PC-9 (cell line): Measurements from ENCODE around the gene PLXNA1. TPM values are rescaled to one million over a fixed set of nuclear protein-coding genes. Genes with fewer than 3 reads are reported as not detected.

Source experiments
- BruUV-seq: library from RNA; stranded (reverse); fragments of 400-500 nt; replicated peaks from 2 replicates; lab custom pipeline; 2021; lab: Mats Ljungman, UMichigan
- CTCF ChIA-PET: fragments of 300-600 bp; sonication (Branson Sonifier 250); formaldehyde crosslinking; loops from one replicate; lab custom pipeline; 2022; ENCODE audit warnings: antibody characterized with exemption; lab: Charles Lee
- POLR2A ChIA-PET: fragments of 300-600 bp; sonication (Branson Sonifier 250); formaldehyde crosslinking; loops from one replicate; lab custom pipeline; 2022; ENCODE audit warnings: antibody characterized with exemption; ENCODE audit not compliant: unreplicated experiment; lab: Charles Lee
- DNase-seq, 2 experiments: peaks; one replicate each; pipeline versions ENCODE4 v3.0.0 to v3.0.0-alpha.2; 2015 to 2022; ENCODE audit warnings: mixed read lengths in 1 of 2
- H2AFZ ChIP-seq: fragments of 200-600 bp; sonication (generic); 2 replicates; pipeline ENCODE4 v1.8.1; 2017; ENCODE audit warnings: antibody characterized with exemption
- H3F3A ChIP-seq: fragments of 200-600 bp; sonication (generic); 2 replicates; pipeline ENCODE4 v1.8.1; 2017; ENCODE audit warnings: antibody characterized with exemption, mild to moderate bottlenecking, low read depth; ENCODE audit not compliant: insufficient read depth
- H3K27ac ChIP-seq: fragments of 200-600 bp; sonication (generic); 2 replicates; pipeline ENCODE4 v1.6.1; 2016; ENCODE audit warnings: mixed run types
- H3K27me3 ChIP-seq: fragments of 200-600 bp; sonication (generic); 2 replicates; pipeline ENCODE4 v1.6.1; 2016; ENCODE audit warnings: low read depth, mixed run types; ENCODE audit not compliant: insufficient read depth
- H3K36me3 ChIP-seq: fragments of 200-600 bp; sonication (generic); 2 replicates; pipeline ENCODE4 v1.6.1; 2016; ENCODE audit warnings: low read depth, mixed run types
- H3K4me1 ChIP-seq: fragments of 200-600 bp; sonication (generic); replicated peaks from 2 replicates; pipeline ENCODE4 v1.6.1; 2016; ENCODE audit warnings: mixed run types; ENCODE audit not compliant: insufficient read depth
- H3K4me2 ChIP-seq: fragments of 200-600 bp; sonication (generic); 2 replicates; pipeline ENCODE4 v1.6.1; 2017; ENCODE audit warnings: mixed run types
- H3K4me3 ChIP-seq: fragments of 200-600 bp; sonication (generic); 2 replicates; pipeline ENCODE4 v1.6.1; 2016; ENCODE audit warnings: mixed run types
- H3K79me2 ChIP-seq: fragments of 200-600 bp; sonication (generic); 2 replicates; pipeline ENCODE4 v1.6.1; 2017; ENCODE audit warnings: low read depth, mixed run types
- H3K9me2 ChIP-seq: fragments of 200-600 bp; sonication (generic); 2 replicates; pipeline ENCODE4 v1.8.1; 2017; ENCODE audit warnings: mild to moderate bottlenecking; ENCODE audit not compliant: insufficient read depth
- H3K9me3 ChIP-seq: fragments of 200-600 bp; sonication (generic); 2 replicates; pipeline ENCODE4 v1.8.1; 2016; ENCODE audit warnings: low read depth; ENCODE audit not compliant: insufficient read depth
- H4K20me1 ChIP-seq: fragments of 200-600 bp; sonication (generic); 2 replicates; pipeline ENCODE4 v1.8.1; 2017; ENCODE audit not compliant: insufficient read depth
- CTCF ChIP-seq: fragments of 200-600 bp; sonication (generic); conservative IDR thresholded peaks from 2 replicates; pipeline ENCODE4 v1.6.1; 2017; ENCODE audit warnings: mixed run types, antibody characterized with exemption, mild to moderate bottlenecking, moderate library complexity
- EZH2 ChIP-seq: fragments of 200-600 bp; sonication (generic); IDR thresholded peaks from 2 replicates; pipeline ENCODE4 v1.8.0; 2017; ENCODE audit warnings: antibody characterized with exemption, low read depth
- intact Hi-C: fragments of 100-400 bp; cut with micrococcal nuclease; formaldehyde crosslinking; loops from one replicate; pipeline ENCODE4 v1.10.0; 2022; ENCODE audit not compliant: unreplicated experiment
- total RNA-seq: library from RNA; stranded (reverse); gene quantifications from 2 replicates; pipeline ENCODE4 v1.2.3, GENCODE V29; 2021

Gene PLXNA1
- total RNA-seq, 1 experiment from 2014 or later: 88.2 TPM

GRCh38 chr3:126999383-126999782, 16.5 kb downstream of the PLXNA1 start:
- no peak overlapping the region for H3K27ac ChIP-seq
- POLR2A ChIA-PET: no interaction called here

GRCh38 chr3:127000119-127000518, 17.2 kb downstream of the PLXNA1 start:
- Histone ChIP-seq H3K36me3 (no peaks in the 10 kb centered on the region), H3K4me1 (peaks cover 14% of the 10 kb centered on the region; the same call in 1 of the 2 replicates), H3K4me3 (no peak overlapping the region), H3K4me2 (no peak overlapping the region), H3K27ac (no peak overlapping the region), H2AFZ (no peak overlapping the region), H3K9me3 (no peaks in the 10 kb centered on the region), H3K27me3 (no peaks in the 10 kb centered on the region), H3K9me2 (no peaks in the 10 kb centered on the region), H3K79me2 (no peaks in the 10 kb centered on the region), H4K20me1 (peaks cover 60% of the 10 kb centered on the region), H3F3A (no peaks in the 10 kb centered on the region)
- intact Hi-C loops: no loop called here
- ChIA-PET CTCF (no interaction called here), POLR2A (no interaction called here)
- no peak for DNase-seq
- no peak for TF ChIP-seq EZH2
- no TSS peak for BruUV-seq

More at GRCh38 chr3:126999383-126999782, 16.5 kb downstream of the PLXNA1 start:
- H4K20me1 ChIP-seq: peaks cover 68% of the 10 kb centered on the region
- H3K27me3 ChIP-seq: no peaks in the 10 kb centered on the region
- 0 out of 2 replicates have a peak, but pooled peaks cover under 1% of the 10 kb centered on the region for H3K79me2 ChIP-seq
- no peaks in the 10 kb centered on the region for H3K9me2 ChIP-seq
- no peak overlapping the region for H3K4me2 ChIP-seq
- H3K36me3 ChIP-seq: no peaks in the 10 kb centered on the region
- intact Hi-C loops: no loop called here
- no peak overlapping the region for H3K4me3 ChIP-seq
- peaks cover 14% of the 10 kb centered on the region; the same call in 1 of the 2 replicates for H3K4me1 ChIP-seq
- no peak overlapping the region for H2AFZ ChIP-seq
- BruUV-seq: no TSS peak
- no peaks in the 10 kb centered on the region for H3F3A ChIP-seq
- H3K9me3 ChIP-seq: no peaks in the 10 kb centered on the region
- CTCF ChIA-PET: no interaction called here
- TF ChIP-seq CTCF: no peak
- no peak for TF ChIP-seq EZH2
- no peak for DNase-seq

GRCh38 chr3:127000761-127001160, 17.8 kb downstream of the PLXNA1 start:
- H4K20me1 ChIP-seq: peaks cover 56% of the 10 kb centered on the region
- no peaks in the 10 kb centered on the region for H3K27me3 ChIP-seq
- intact Hi-C loops: no loop called here
- no peaks in the 10 kb centered on the region for H3K9me2 ChIP-seq
- no peak overlapping the region for H3K27ac ChIP-seq
- DNase-seq: no peak
- no peak overlapping the region for H2AFZ ChIP-seq
- no peaks in the 10 kb centered on the region for H3F3A ChIP-seq
- TF ChIP-seq EZH2: no peak
- no peak for TF ChIP-seq CTCF
- no peak overlapping the region for H3K4me3 ChIP-seq
- H3K4me1 ChIP-seq: peaks cover 14% of the 10 kb centered on the region; the same call in 1 of the 2 replicates
- H3K36me3 ChIP-seq: no peaks in the 10 kb centered on the region
- BruUV-seq: no TSS peak
- no peaks in the 10 kb centered on the region for H3K9me3 ChIP-seq
- ChIA-PET CTCF (no interaction called here), POLR2A (no interaction called here)
- H3K4me2 ChIP-seq: no peak overlapping the region
- no peaks in the 10 kb centered on the region for H3K79me2 ChIP-seq
